ENCODE measurements around the gene FOXP4.

FOXP4 gene

GRCh38 chr6:41565701-41566100 is 19.5 kb downstream of the FOXP4 start:
- DNase-seq, result no peak

GRCh38 chr6:41566961-41567360 is 20.8 kb downstream of the FOXP4 start:
- DNase-seq, result no peak

- no peak for DNase-seq
Measured at GRCh38 chr6:41567684-41568083, 21.5 kb downstream of the FOXP4 start.

GRCh38 chr6:41568202-41568584 is 22.0 kb downstream of the FOXP4 start:
- DNase-seq, result no peak

- no peak for DNase-seq
Measured at GRCh38 chr6:41568585-41569384, 22.6 kb downstream of the FOXP4 start.

GRCh38 chr6:41570259-41570615 is 24.1 kb downstream of the FOXP4 start:
- no peak for DNase-seq

GRCh38 chr6:41571021-41571780 is 25.0 kb downstream of the FOXP4 start:
- no peak for DNase-seq

GRCh38 chr6:41572613-41573012 is 26.4 kb downstream of the FOXP4 start:
- DNase-seq, result no peak

GRCh38 chr6:41573276-41573675 is 27.1 kb downstream of the FOXP4 start:
- no peak for DNase-seq

- no peak for DNase-seq
Measured at GRCh38 chr6:41573985-41574384, 27.8 kb downstream of the FOXP4 start.

- DNase-seq, result no peak
Measured at GRCh38 chr6:41575598-41575997, 29.4 kb downstream of the FOXP4 start.

- DNase-seq, result no peak
Measured at GRCh38 chr6:41576667-41577066, 30.5 kb downstream of the FOXP4 start.

GRCh38 chr6:41577356-41578216 is 31.4 kb downstream of the FOXP4 start:
- no peak for DNase-seq

GRCh38 chr6:41578217-41579087 is 32.3 kb downstream of the FOXP4 start:
- no peak for DNase-seq

- DNase-seq, result no peak
Measured at GRCh38 chr6:41579088-41579610, 33.0 kb downstream of the FOXP4 start.

- DNase-seq, result no peak
Measured at GRCh38 chr6:41580690-41581089, 34.5 kb downstream of the FOXP4 start.

GRCh38 chr6:41581381-41581991 is 35.3 kb downstream of the FOXP4 start:
- DNase-seq, result no peak

- DNase-seq, result no peak
Measured at GRCh38 chr6:41582540-41582939, 36.4 kb downstream of the FOXP4 start.

GRCh38 chr6:41583565-41583964 is 37.4 kb downstream of the FOXP4 start:
- DNase-seq, result no peak

- DNase-seq, result no peak
Measured at GRCh38 chr6:41584205-41584604, 38.0 kb downstream of the FOXP4 start.

- no peak for DNase-seq
Measured at GRCh38 chr6:41584668-41585205, 38.6 kb downstream of the FOXP4 start.

Data from effector CD8-positive, alpha-beta T cell (primary cell).